ENCODE measurements around the gene CDH13.

Gene CDH13

GRCh38 chr16:82965808-82966207, 339.0 kb downstream of the CDH13 start:
- no peak for DNase-seq

GRCh38 chr16:82967424-82967823, 340.7 kb downstream of the CDH13 start:
- no peak for DNase-seq

GRCh38 chr16:82971126-82971525, 344.4 kb downstream of the CDH13 start:
- DNase-seq: no peak

DNA sequence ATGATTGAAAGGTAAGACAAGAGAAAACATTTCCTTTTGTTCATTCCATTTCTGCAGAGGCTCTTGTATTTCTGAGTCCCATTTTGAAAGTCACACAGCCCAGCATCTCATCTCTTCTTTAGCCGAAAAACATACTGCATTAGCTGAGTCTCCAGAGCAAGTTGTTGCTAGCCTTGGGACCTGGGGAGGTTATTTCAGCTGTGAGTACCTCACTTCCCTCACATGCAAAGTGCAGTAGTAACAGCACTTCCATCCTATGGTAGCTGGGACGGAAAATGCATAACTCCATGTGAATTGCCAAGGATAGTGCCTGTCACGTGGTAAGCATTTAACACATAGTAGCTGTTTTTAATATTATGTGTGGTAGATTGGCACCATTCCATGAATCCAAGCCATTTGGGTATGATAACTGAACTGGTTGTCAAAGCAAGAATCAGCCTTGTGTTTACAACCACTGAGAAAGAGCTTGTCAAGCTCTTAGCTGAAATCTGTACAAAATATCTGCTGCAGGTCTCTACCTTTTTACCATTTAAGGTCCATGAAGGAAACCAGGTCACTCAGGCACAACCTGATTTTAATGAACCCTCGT, 345.7 kb downstream of the CDH13 start:
- no peak for DNase-seq

GRCh38 chr16:82979406-82980111, 352.8 kb downstream of the CDH13 start:
- no peak for DNase-seq

GRCh38 chr16:82980810-82981209, 354.0 kb downstream of the CDH13 start:
- DNase-seq: no peak

GRCh38 chr16:82987767-82988166, 361.0 kb downstream of the CDH13 start:
- DNase-seq: no peak

- DNase-seq: no peak
Observed at GRCh38 chr16:82990155-82990554, 363.4 kb downstream of the CDH13 start.

DNA sequence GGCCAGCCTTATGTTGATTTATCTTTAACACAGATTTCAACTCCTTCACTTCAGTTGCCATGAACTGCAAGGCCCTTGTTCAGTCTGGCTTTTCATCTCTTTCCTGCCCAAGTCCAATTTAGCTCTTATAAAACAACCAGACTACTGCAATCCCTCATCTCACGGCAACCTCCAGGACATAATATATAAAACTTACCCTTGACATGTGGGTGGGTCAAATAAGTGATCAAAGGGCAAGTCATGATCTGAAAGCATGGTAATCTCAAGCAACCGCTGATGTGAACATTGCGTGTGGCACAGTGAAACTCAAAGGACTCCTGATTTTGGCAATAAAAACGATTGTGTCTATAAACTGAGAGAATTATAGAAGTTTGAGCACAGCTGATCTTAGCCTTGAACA, 364.6 kb downstream of the CDH13 start:
- no peak for DNase-seq

DNA sequence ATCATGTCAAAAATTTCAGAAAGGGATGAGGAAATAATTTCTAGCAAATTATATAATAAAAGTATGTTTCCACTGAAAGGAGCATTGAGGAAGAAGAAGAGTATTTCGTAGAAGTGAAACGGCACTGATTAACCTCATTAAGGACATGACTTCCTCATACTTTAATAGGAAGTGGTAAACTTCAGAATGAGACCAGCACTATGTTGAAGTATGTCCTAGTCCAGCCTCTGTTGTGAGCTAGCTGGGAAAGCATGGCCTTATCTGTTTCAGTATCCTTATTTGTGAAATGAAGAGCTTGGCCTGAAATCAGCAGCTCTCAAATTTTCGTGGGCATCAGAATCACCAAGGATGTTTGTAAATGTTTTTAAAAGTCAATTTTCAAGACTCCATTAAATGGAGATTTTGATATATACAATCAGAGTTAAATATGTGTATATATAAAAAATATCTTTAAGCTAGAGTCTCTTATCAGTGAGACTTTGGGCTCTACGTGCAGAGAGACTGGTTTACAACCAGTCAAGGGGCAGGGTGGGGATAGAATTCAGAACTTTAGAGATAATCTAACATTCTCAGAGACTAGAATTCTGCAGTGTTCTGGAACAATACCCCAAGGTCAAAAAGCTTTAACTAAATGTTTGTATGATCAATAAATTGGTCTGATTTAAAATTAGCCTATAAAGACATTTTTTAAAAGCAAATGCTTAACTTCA, 365.4 kb downstream of the CDH13 start:
- no peak for DNase-seq

DNA sequence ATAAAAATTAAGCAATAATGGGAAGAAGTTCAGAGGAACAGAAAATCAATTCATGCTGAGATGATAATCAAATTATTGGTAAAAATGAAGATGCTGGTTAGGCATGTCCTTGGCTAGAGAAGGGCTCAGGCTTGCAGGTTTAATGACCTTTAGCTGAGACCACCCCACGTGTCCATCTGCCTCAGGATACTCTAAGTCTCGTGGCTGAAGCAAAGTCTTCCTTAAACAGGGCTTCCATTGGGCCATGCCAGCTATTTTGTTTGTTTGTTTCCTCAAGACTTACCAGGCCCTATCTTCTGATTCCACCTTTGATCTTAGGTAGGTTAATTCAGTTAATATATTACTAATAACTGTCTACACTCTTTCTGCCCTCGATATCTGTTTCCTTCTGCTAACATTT, 366.0 kb downstream of the CDH13 start:
- DNase-seq: no peak

DNA sequence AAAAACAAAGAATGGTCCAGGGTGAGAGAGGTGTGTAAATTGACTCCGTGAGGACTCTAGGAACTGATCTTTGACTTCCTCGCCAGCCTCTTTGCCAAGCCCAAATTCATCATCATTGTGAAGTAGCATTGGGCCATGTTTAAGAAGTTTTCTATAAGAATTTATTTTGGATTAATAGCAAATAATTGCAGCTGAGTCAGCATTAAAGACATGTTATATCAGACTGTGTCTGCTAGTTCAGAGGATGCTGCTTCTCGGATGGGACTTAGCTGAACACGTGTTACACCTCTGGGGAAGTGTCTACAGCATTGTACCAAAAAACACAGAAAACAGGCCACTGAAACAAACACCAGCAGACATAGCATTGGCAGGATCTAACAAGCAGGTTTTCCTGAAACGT, 366.6 kb downstream of the CDH13 start:
- no peak for DNase-seq

GRCh38 chr16:82993926-82994325, 367.2 kb downstream of the CDH13 start:
- no peak for DNase-seq

DNA sequence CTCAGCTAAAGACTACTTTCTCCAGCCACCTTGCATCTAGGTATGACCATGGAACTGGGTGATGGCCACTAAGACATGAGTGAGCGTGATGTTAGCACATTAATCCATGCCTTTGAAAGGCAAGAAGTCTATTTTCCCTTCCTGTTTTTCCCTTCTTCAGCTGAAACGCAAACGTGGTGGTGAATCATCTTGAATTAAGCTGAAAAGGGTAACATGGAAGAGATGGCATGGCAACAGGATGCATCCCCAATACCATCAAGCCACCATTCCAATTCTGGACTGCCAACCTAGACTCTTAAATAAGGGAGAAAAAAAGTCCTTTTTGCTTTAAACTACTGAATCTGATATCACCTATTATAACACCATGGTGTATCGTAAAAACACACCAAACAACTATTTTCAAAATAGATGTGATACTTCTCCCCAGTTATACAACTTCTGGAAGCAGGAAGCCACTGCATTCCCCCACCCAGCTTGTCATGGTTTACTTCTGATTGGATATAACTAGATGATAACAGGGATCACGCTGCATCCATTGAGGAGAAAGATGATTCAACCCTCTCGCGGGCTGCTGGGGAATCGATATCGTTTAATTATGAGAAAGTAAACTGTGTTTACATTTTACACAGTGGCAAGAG, 368.6 kb downstream of the CDH13 start:
- DNase-seq: no peak

- no peak for DNase-seq
Observed at GRCh38 chr16:82995924-82996441, 369.2 kb downstream of the CDH13 start.

GRCh38 chr16:82996814-82997213, 370.0 kb downstream of the CDH13 start:
- no peak for DNase-seq

DNA sequence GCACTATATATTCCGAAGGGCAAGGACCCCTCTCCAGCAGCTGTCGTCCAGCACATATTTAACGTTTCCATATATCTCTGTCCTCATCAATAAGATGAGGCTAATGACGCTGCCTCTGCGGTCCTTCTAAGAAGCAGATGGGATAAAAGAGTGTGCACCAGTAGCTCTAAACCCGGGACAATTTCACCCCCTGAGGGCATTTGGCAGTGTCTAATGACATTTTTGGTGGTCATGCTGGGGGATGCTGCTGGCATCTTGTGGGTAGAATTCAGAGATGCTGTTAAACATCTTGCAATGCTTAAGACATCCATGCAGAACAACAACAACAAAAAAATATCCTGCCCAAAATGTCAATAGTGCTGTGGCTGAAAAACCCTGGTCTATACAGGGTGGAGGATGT, 372.9 kb downstream of the CDH13 start:
- no peak for DNase-seq

DNA sequence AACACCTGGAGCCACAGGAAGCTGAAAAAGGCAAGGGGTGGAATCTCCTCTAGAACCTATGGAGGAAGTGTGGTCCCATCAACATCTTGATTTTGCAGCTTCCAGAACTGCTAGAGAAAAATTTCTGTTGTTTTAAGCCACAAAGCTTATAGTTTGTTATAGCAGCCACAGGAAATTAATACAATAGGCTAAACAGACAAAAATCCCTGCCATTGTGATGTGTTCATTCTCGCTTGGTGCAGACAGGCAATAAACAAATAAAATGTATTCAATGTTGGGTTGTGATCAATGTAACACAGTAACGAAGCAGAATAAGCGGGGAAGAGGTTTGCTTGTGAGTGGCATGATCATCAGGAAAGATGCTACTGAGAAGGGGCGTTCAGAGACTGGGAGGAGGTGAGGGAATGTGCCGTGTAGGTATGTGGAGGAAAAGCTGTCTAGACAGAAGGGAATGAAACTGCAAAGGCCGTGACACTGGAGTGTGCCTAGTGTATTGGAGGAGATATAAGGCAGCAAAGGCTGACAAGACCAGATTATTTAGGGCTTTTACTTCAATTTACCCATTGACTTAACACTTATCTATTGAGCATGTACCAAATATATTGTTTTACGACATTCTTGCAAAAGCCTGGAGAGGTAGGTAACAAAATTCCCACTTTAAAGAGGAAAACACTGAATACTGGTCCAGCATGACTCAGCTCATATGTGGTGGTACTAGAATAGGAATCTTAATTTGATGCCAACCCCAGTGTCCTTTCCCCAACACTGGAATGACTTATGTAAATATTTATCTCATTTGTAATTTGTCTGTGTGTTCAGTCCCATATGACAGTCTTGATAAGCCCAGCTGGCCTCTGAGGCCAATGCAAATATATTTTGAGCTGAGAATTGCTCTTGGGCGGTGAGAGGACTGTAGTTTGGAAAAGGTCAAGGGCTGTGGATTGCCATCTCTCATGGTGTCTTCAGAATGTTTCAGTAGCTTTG, 375.9 kb downstream of the CDH13 start:
- DNase-seq: no peak

- no peak for DNase-seq
Observed at GRCh38 chr16:83004868-83005652, 378.3 kb downstream of the CDH13 start.

DNA sequence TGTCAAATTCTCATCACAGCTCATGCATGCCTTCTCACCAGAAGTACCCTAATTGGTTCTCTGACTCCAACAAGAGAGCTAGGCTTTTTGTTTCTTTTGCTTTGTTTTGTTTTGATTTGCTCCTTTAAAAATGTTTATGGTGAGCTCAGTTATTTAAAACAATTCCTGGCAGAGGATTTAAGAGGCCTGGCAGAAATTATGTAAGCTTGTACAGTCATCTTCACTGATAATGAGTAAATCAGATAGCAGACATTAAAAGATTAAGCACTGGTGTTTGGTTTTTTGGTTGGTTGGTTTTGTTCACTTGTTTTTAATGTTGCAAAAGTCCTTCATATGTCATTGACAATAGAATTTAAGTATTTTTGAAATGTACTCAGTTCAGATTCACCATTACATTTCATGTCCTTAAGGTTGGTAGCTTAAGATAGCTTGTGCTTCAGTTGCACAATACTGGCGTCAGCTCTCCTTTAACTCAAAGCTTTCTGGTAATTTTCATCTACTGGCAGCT, 378.9 kb downstream of the CDH13 start:
- no peak for DNase-seq
